HEK293T (cell line): ENCODE measurements around the gene MRPL4.

Source experiments
- CTBP1 ChIP-seq: fragments of 450-650 bp; IDR thresholded peaks from 2 replicates; pipeline ENCODE4 v1.6.1; 2016; ENCODE audit warnings: borderline replicate concordance
- ELF4 ChIP-seq: fragments of 450-650 bp; IDR thresholded peaks from 2 replicates; pipeline ENCODE4 v1.6.1; 2017; ENCODE audit warnings: antibody characterized with exemption
- FOXK2 ChIP-seq: fragments of 450-650 bp; IDR thresholded peaks from 2 replicates; pipeline ENCODE4 v1.6.1; 2016; ENCODE audit warnings: mild to moderate bottlenecking

- TF ChIP-seq FOXK2: no peak
- TF ChIP-seq CTBP1: no peak
- TF ChIP-seq ELF4: no peak
These were observed 2.2 kb downstream of the MRPL4 start for GRCh38 chr19:10254244-10254643.
